CD4-positive, alpha-beta T cell (primary cell): ENCODE measurements around the gene USP35. TPM values are rescaled to one million over a fixed set of nuclear protein-coding genes. Genes with fewer than 3 reads are reported as not detected.

Source experiments
- ATAC-seq: fragments of 200-7000 bp; cut with Tn5 transposase; one replicate; pipeline ENCODE4 v1.10.0; 2022; ENCODE audit warnings: mild to moderate bottlenecking; ENCODE audit not compliant: poor library complexity
- CTCF ChIA-PET: fragments of 350-600 bp; sonication (Branson Sonifier 250); formaldehyde crosslinking; loops from one replicate; lab custom pipeline; 2021; ENCODE audit warnings: antibody characterized with exemption, inconsistent platforms; lab: Charles Lee
- POLR2A ChIA-PET: fragments of 350-600 bp; sonication (Branson Sonifier 250); formaldehyde crosslinking; loops from one replicate; lab custom pipeline; 2021; ENCODE audit warnings: antibody characterized with exemption, inconsistent platforms; lab: Charles Lee
- DNase-seq, 14 experiments: peaks; one replicate each; pipeline ENCODE4 v3.0.0-alpha.2; 2013 to 2020; ENCODE audit warnings: mixed read lengths in 2 of 14
- H3K27ac ChIP-seq, 2 donors: one replicate each; pipeline versions ENCODE4 v1.5.1 to v1.7.0; 2013; ENCODE audit warnings: low read length in 2 of 2, low read depth in 1 of 2, mild to moderate bottlenecking in 1 of 2
- H3K27me3 ChIP-seq, 2 experiments: 1 replicate in 1 of 2; 2 replicates in 1 of 2; pipeline versions ENCODE4 v1.6.1 to v1.7.0; 2013; ENCODE audit warnings: low read length in 2 of 2, control low read depth in 1 of 2, mild to moderate bottlenecking in 1 of 2, moderate library complexity in 1 of 2; ENCODE audit not compliant: insufficient read depth in 2 of 2, control insufficient read depth in 1 of 2
- H3K36me3 ChIP-seq: one replicate; pipeline ENCODE4 v1.6.1; 2013; ENCODE audit warnings: low read length, control low read depth; ENCODE audit not compliant: insufficient read depth
- H3K4me1 ChIP-seq: one replicate; pipeline ENCODE4 v1.6.1; 2013; ENCODE audit warnings: low read length, control low read depth; ENCODE audit not compliant: insufficient read depth
- H3K4me3 ChIP-seq: one replicate; pipeline ENCODE4 v1.5.1; 2013; ENCODE audit warnings: mild to moderate bottlenecking, low read length, moderate library complexity
- H3K9me3 ChIP-seq, 2 experiments: 1 replicate in 1 of 2; 2 replicates in 1 of 2; pipeline versions ENCODE4 v1.6.1 to v1.7.0; 2013; ENCODE audit warnings: low read length in 2 of 2, mild to moderate bottlenecking in 2 of 2, control low read depth in 1 of 2, moderate library complexity in 1 of 2; ENCODE audit not compliant: control insufficient read depth in 1 of 2, insufficient read depth in 1 of 2
- H3K27ac Mint-ChIP-seq: one replicate; pipeline ENCODE4 v1.8.0; 2020; ENCODE audit warnings: mixed read lengths
- H3K27me3 Mint-ChIP-seq: one replicate; pipeline ENCODE4 v1.8.0; 2021; ENCODE audit warnings: mixed read lengths
- H3K36me3 Mint-ChIP-seq: one replicate; pipeline ENCODE4 v1.8.0; 2021; ENCODE audit warnings: low read depth, mixed read lengths
- H3K4me1 Mint-ChIP-seq: one replicate; pipeline ENCODE4 v1.8.0; 2021; ENCODE audit warnings: low read depth, mixed read lengths
- H3K4me3 Mint-ChIP-seq: one replicate; pipeline ENCODE4 v1.8.0; 2020; ENCODE audit warnings: mild to moderate bottlenecking, mixed read lengths
- H3K9me3 Mint-ChIP-seq: one replicate; pipeline ENCODE4 v1.8.0; 2020; ENCODE audit warnings: mixed read lengths
- intact Hi-C, 2 experiments: fragments of 100-400 bp; cut with DNase I in 1 of 2; cut with micrococcal nuclease in 1 of 2; formaldehyde crosslinking; loops; one replicate each; pipeline versions ENCODE4 v1.15.1 to v1.9.0; 2023 to 2025; cut with DNase I, micrococcal nuclease
- total RNA-seq, 174 experiments: library from RNA in 2 of 174; stranded (reverse) in 2 of 174; gene quantifications; one replicate each; pipeline ENCODE4 v1.2.3 and lab custom pipeline; 2021 to 2026
- TF ChIP-seq, protein P1 (sequence below): fragments of 200-600 bp; IDR thresholded peaks from one replicate; pipeline ENCODE4 v1.8.0; 2022; ENCODE audit warnings: antibody characterized with exemption, mild to moderate bottlenecking

The USP35 gene
- total RNA-seq, 2 experiments from 2014 or later = 29.2 to 33.1 TPM

DNA sequence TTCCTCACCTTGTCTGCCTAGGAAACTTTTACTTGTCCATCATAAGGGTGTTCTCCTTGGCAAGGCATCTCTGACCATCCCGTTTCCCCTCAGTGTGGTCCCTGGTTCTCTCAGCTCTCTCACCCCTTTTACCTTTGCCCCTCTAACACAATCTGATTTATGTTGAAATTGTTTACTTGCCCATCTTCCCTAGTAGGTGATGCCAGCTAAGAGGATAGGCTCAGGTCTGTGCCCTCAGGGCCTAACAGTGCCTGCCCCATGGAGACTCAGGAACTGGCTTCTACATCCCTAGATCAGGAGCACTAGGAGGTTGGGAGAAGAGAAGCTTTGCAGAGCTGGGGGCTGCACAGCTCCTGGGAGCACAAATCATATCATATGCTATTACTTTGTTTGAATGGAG is 28.2 kb upstream of the USP35 start:
- CTCF ChIA-PET = no interaction called here
- no peak overlapping the region for H3K4me3 Mint-ChIP-seq
- H3K9me3 Mint-ChIP-seq = no peaks in the 10 kb centered on the region
- DNase-seq = no peak
- no peaks in the 10 kb centered on the region for H3K4me1 ChIP-seq
- TF ChIP-seq, protein P1, sequence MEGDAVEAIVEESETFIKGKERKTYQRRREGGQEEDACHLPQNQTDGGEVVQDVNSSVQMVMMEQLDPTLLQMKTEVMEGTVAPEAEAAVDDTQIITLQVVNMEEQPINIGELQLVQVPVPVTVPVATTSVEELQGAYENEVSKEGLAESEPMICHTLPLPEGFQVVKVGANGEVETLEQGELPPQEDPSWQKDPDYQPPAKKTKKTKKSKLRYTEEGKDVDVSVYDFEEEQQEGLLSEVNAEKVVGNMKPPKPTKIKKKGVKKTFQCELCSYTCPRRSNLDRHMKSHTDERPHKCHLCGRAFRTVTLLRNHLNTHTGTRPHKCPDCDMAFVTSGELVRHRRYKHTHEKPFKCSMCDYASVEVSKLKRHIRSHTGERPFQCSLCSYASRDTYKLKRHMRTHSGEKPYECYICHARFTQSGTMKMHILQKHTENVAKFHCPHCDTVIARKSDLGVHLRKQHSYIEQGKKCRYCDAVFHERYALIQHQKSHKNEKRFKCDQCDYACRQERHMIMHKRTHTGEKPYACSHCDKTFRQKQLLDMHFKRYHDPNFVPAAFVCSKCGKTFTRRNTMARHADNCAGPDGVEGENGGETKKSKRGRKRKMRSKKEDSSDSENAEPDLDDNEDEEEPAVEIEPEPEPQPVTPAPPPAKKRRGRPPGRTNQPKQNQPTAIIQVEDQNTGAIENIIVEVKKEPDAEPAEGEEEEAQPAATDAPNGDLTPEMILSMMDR = no peak
- no peak for ATAC-seq
- no peaks in the 10 kb centered on the region for H3K9me3 ChIP-seq
- H3K4me1 Mint-ChIP-seq = no peaks in the 10 kb centered on the region
- H3K4me3 ChIP-seq = no peak overlapping the region
- POLR2A ChIA-PET = no interaction called here
- no peaks in the 10 kb centered on the region for H3K36me3 Mint-ChIP-seq
- no peak overlapping the region for H3K27ac ChIP-seq
- no peak overlapping the region for H3K27ac Mint-ChIP-seq
- intact Hi-C loops = no loop called here
- H3K36me3 ChIP-seq = no peaks in the 10 kb centered on the region
- no peaks in the 10 kb centered on the region for H3K27me3 ChIP-seq
- no peaks in the 10 kb centered on the region for H3K27me3 Mint-ChIP-seq

DNA sequence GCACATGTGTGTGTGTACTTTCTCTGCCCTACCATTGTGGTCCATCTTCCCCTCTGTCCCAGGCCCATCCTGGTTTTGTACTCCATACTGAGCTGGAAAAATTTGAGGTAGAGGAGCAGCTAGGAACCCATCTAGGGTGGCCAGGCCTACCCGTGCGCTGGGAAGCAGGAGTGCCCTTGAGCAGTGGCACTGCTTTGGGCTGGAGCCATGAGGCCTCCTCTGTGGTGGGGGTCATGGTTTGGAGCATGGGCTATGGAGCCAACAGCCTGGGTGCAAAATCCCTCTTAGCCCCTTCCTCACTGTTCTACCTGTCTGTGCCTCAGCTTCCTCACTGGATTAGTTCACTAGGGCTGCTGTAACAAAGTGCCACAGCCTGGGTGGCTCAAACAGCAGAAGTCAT is 27.4 kb upstream of the USP35 start:
- Histone ChIP-seq H3K4me1 (no peaks in the 10 kb centered on the region), H3K4me3 (no peak overlapping the region), H3K9me3 (no peaks in the 10 kb centered on the region), H3K27ac (no peak overlapping the region), H3K27me3 (no peaks in the 10 kb centered on the region), H3K36me3 (no peaks in the 10 kb centered on the region)
- CTCF ChIA-PET = no interaction called here
- POLR2A ChIA-PET = no interaction called here
- no peaks in the 10 kb centered on the region for H3K36me3 Mint-ChIP-seq
- no peaks in the 10 kb centered on the region for H3K9me3 Mint-ChIP-seq
- no peak overlapping the region for H3K27ac Mint-ChIP-seq
- TF ChIP-seq, protein P1 = no peak
- intact Hi-C loops = no loop called here
- no peak overlapping the region for H3K4me3 Mint-ChIP-seq
- no peaks in the 10 kb centered on the region for H3K27me3 Mint-ChIP-seq
- DNase-seq (no peak), ATAC-seq (no peak)
- no peaks in the 10 kb centered on the region for H3K4me1 Mint-ChIP-seq

DNA sequence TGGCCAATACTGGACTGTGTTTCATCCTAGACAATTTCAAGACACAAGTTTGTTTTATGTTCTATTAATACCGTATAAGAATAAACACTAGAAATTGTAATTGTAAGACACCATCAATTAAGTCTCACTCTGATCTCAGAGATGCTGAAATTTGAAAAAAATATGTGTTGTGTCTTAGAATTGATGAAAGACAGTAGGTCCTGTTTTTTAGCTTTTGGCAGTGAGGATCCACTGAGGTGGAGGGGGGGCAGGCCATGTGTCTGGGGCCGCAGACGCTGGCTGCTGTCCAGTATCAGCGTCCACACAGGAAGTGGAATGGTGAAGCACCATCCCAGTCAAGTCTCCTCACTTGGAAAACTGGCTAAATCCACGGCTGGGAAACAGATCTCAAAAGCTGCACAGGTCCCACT is 26.8 kb upstream of the USP35 start:
- no peaks in the 10 kb centered on the region for H3K9me3 ChIP-seq
- DNase-seq (no peak), ATAC-seq (no peak)
- ChIA-PET POLR2A (no interaction called here), CTCF (no interaction called here)
- no peaks in the 10 kb centered on the region for H3K27me3 ChIP-seq
- no peak overlapping the region for H3K27ac Mint-ChIP-seq
- intact Hi-C loops = no loop called here
- no peaks in the 10 kb centered on the region for H3K36me3 Mint-ChIP-seq
- H3K4me1 ChIP-seq = no peaks in the 10 kb centered on the region
- H3K36me3 ChIP-seq = no peaks in the 10 kb centered on the region
- TF ChIP-seq, protein P1 = no peak
- no peak overlapping the region for H3K4me3 ChIP-seq
- H3K9me3 Mint-ChIP-seq = no peaks in the 10 kb centered on the region
- no peaks in the 10 kb centered on the region for H3K27me3 Mint-ChIP-seq
- no peak overlapping the region for H3K4me3 Mint-ChIP-seq
- no peak overlapping the region for H3K27ac ChIP-seq
- no peaks in the 10 kb centered on the region for H3K4me1 Mint-ChIP-seq
